ENCODE data around the gene ATP6V1G1.
"Not testable (repeated sequence)": the region's sequence is repeated elsewhere in the genome, so short reads cannot be mapped to it uniquely, and the experiment has no call there.

The ATP6V1G1 gene

GRCh38 chr9:114591849-114592248 lies 4.3 kb downstream of the ATP6V1G1 start:
- in situ Hi-C loops (cut with MboI; ENCODE audit: low sequenced_read_pairs, unreplicated experiment): no loop called here
- DNase-seq (ENCODE audit: low spot score): no peak
- TF ChIP-seq CTCF (IDR thresholded peaks at IDR 0.05; ENCODE audit: borderline replicate concordance, control extremely low read depth, extremely low read depth, insufficient read depth, missing control alignments): no peak

- in situ Hi-C loops (cut with MboI; ENCODE audit: low sequenced_read_pairs, unreplicated experiment): no loop called here
- peak; percentile 55 for DNase-seq (ENCODE audit: low spot score)
- TF ChIP-seq CTCF (IDR thresholded peaks at IDR 0.05; ENCODE audit: borderline replicate concordance, control extremely low read depth, extremely low read depth, insufficient read depth, missing control alignments): no peak
Observed at GRCh38 chr9:114592356-114592755, 4.8 kb downstream of the ATP6V1G1 start.

- no peak for TF ChIP-seq CTCF (IDR thresholded peaks at IDR 0.05; ENCODE audit: borderline replicate concordance, control extremely low read depth, extremely low read depth, insufficient read depth, missing control alignments)
- in situ Hi-C loops (cut with MboI; ENCODE audit: low sequenced_read_pairs, unreplicated experiment): no loop called here
- no peak for DNase-seq (ENCODE audit: low spot score)
Observed at GRCh38 chr9:114594136-114594535, 6.6 kb downstream of the ATP6V1G1 start.

GRCh38 chr9:114600502-114601248 lies 13.1 kb downstream of the ATP6V1G1 start:
- DNase-seq (ENCODE audit: low spot score); in situ Hi-C loops (cut with MboI; ENCODE audit: low sequenced_read_pairs, unreplicated experiment): not testable (repeated sequence)

- in situ Hi-C loops (cut with MboI; ENCODE audit: low sequenced_read_pairs, unreplicated experiment); DNase-seq (ENCODE audit: low spot score): not testable (repeated sequence)
Observed at GRCh38 chr9:114601787-114602186, 14.2 kb downstream of the ATP6V1G1 start.

GRCh38 chr9:114602620-114603019 lies 15.1 kb downstream of the ATP6V1G1 start:
- TF ChIP-seq CTCF (IDR thresholded peaks at IDR 0.05; ENCODE audit: borderline replicate concordance, control extremely low read depth, extremely low read depth, insufficient read depth, missing control alignments): no peak
- in situ Hi-C loops (cut with MboI; ENCODE audit: low sequenced_read_pairs, unreplicated experiment): no loop called here

GRCh38 chr9:114603248-114603647 lies 15.7 kb downstream of the ATP6V1G1 start:
- no peak for TF ChIP-seq CTCF (IDR thresholded peaks at IDR 0.05; ENCODE audit: borderline replicate concordance, control extremely low read depth, extremely low read depth, insufficient read depth, missing control alignments)
- no peak for DNase-seq (ENCODE audit: low spot score)
- in situ Hi-C loops (cut with MboI; ENCODE audit: low sequenced_read_pairs, unreplicated experiment): no loop called here

More at GRCh38 chr9:114602620-114603019, 15.1 kb downstream of the ATP6V1G1 start:
- no peak for DNase-seq (ENCODE audit: low spot score)

GRCh38 chr9:114604989-114605388 lies 17.4 kb downstream of the ATP6V1G1 start:
- TF ChIP-seq CTCF (IDR thresholded peaks at IDR 0.05; ENCODE audit: borderline replicate concordance, control extremely low read depth, extremely low read depth, insufficient read depth, missing control alignments): no peak
- in situ Hi-C loops (cut with MboI; ENCODE audit: low sequenced_read_pairs, unreplicated experiment): no loop called here
- DNase-seq (ENCODE audit: low spot score): no peak

Measured in GM13976 (cell line).